HepG2 (cell line): ENCODE measurements around the gene ELAC2. TPM values are rescaled to one million over a fixed set of nuclear protein-coding genes. Genes with fewer than 3 reads are reported as not detected.

ENCODE experiments used
- ATAC-seq: fragments of 200-7000 bp; cut with Tn5 transposase; 3 replicates; pipeline ENCODE4 v1.9.1; 2020; ENCODE audit warnings: mild to moderate bottlenecking, moderate library complexity
- BruUV-seq: library from RNA; stranded (reverse); fragments of 400-500 nt; replicated peaks from 2 replicates; lab custom pipeline; 2021; lab: Mats Ljungman, UMichigan
- CTCF ChIA-PET: fragments of 300-600 bp; formaldehyde crosslinking; extraction: SDS; loops from one replicate; lab custom pipeline; 2021; ENCODE audit warnings: low total read pairs, inconsistent platforms, low intra/inter-chr PET ratio; lab: Yijun Ruan, JAX
- POLR2A ChIA-PET: fragments of 350-600 bp; sonication (Branson Sonifier 250); formaldehyde crosslinking; loops from one replicate; lab custom pipeline; 2020; ENCODE audit warnings: antibody characterized with exemption, inconsistent platforms; lab: Yijun Ruan, JAX
- DNase-seq: peaks from one replicate; pipeline ENCODE4 v3.0.0-alpha.2; 2015; ENCODE audit warnings: low spot score
- FAIRE-seq: peaks from 3 replicates; lab custom pipeline; 2011; peaks lifted over from hg19 to GRCh38; lab: Jason Lieb, UNC
- H2AFZ ChIP-seq: one replicate; pipeline ENCODE4 v1.6.1; 2011; ENCODE audit warnings: low read length, inconsistent platforms
- H3K27ac ChIP-seq: fragments of 300-600 bp; 3 replicates; pipeline ENCODE4 v1.8.0; 2011; ENCODE audit warnings: mixed run types, mild to moderate bottlenecking, mixed read lengths, low read length, inconsistent platforms; ENCODE audit not compliant: insufficient read depth; ENCODE audit errors: extremely low read length
- H3K27me3 ChIP-seq, 2 experiments: fragments of 200-600 bp in 1 of 2; 2 replicates in 1 of 2; 3 replicates in 1 of 2; pipeline versions ENCODE4 v1.6.0 to v1.8.0; 2011; ENCODE audit warnings: low read length in 2 of 2, mild to moderate bottlenecking in 2 of 2, moderate library complexity in 2 of 2, inconsistent platforms in 1 of 2; ENCODE audit not compliant: insufficient read depth in 2 of 2, control insufficient read depth in 1 of 2
- H3K36me3 ChIP-seq, 2 experiments: fragments of 200-600 bp in 1 of 2; replicated peaks in 1 of 2; 2 replicates in 1 of 2; 3 replicates in 1 of 2; pipeline versions ENCODE4 v1.5.1 to v1.8.0; 2011; ENCODE audit warnings: low read length in 2 of 2, inconsistent platforms in 1 of 2; ENCODE audit not compliant: insufficient read depth in 2 of 2, control insufficient read depth in 1 of 2
- H3K4me1 ChIP-seq: 2 replicates; pipeline ENCODE4 v1.5.1; 2012; ENCODE audit warnings: low read length, inconsistent platforms; ENCODE audit not compliant: insufficient read depth
- H3K4me2 ChIP-seq: 2 replicates; pipeline ENCODE4 v1.6.0; 2011; ENCODE audit warnings: low read depth, low read length, inconsistent platforms
- H3K4me3 ChIP-seq, 3 experiments: fragments of 200-600 bp in 1 of 3; sonication (generic), shearing (Covaris generic) in 1 of 3; replicated peaks in 1 of 3; 2 replicates each; pipeline ENCODE4 v1.5.1; 2011 to 2016; ENCODE audit warnings: low read length in 3 of 3, inconsistent platforms in 2 of 3, low read depth in 2 of 3, mild to moderate bottlenecking in 2 of 3, control low read depth in 1 of 3, mixed read lengths in 1 of 3; ENCODE audit not compliant: insufficient read depth in 1 of 3
- H3K79me2 ChIP-seq: one replicate; pipeline ENCODE4 v1.6.1; 2011; ENCODE audit warnings: low read length, inconsistent platforms; ENCODE audit not compliant: insufficient read depth
- H3K9ac ChIP-seq: 2 replicates; pipeline ENCODE4 v1.6.0; 2011; ENCODE audit warnings: mild to moderate bottlenecking, low read depth, low read length, inconsistent platforms; ENCODE audit not compliant: insufficient read depth
- H3K9me3 ChIP-seq: 2 replicates; pipeline ENCODE4 v1.5.1; 2012; ENCODE audit warnings: mild to moderate bottlenecking, low read length
- H4K20me1 ChIP-seq: 2 replicates; pipeline ENCODE4 v1.6.0; 2011; ENCODE audit warnings: inconsistent platforms, mild to moderate bottlenecking, low read length, moderate library complexity; ENCODE audit not compliant: insufficient read depth
- ARNT2 ChIP-seq: sonication (generic); formaldehyde crosslinking; IDR thresholded peaks from 2 replicates; pipeline ENCODE4 v1.8.0; 2022; ENCODE audit warnings: mild to moderate bottlenecking, low read depth, missing genetic modification reagents, moderate library complexity
- CENPX ChIP-seq: sonication (generic); formaldehyde crosslinking; IDR thresholded peaks from 2 replicates; pipeline ENCODE4 v1.9.0; 2021; ENCODE audit warnings: mild to moderate bottlenecking, missing genetic modification reagents, moderate library complexity
- HNRNPH1 ChIP-seq: fragments of 200-400 bp; formaldehyde crosslinking; optimal IDR thresholded peaks from 2 replicates; pipeline ENCODE3; 2017; ENCODE audit warnings: mild to moderate bottlenecking, low read depth, low read length
- POLR2AphosphoS5 ChIP-seq: IDR thresholded peaks from 2 replicates; pipeline ENCODE4 v1.6.1; 2012; ENCODE audit warnings: low read depth, low read length
- PRDM10 ChIP-seq: sonication (generic); formaldehyde crosslinking; IDR thresholded peaks from 2 replicates; pipeline ENCODE4 v1.4.0; 2020; ENCODE audit warnings: low read depth, missing genetic modification reagents
- SYNCRIP ChIP-seq: fragments of 200-400 bp; formaldehyde crosslinking; IDR thresholded peaks from 2 replicates; pipeline ENCODE4 v1.6.1; 2018; ENCODE audit warnings: mild to moderate bottlenecking, low read depth, low read length; ENCODE audit not compliant: insufficient read depth
- ZNF3 ChIP-seq: IDR thresholded peaks from 2 replicates; pipeline ENCODE4 v1.7.0; 2017; ENCODE audit warnings: inconsistent platforms
- ZNF766 ChIP-seq: sonication (generic); formaldehyde crosslinking; IDR thresholded peaks from 2 replicates; pipeline ENCODE4 v1.5.0; 2020; ENCODE audit warnings: missing genetic modification reagents, borderline replicate concordance
- ZSCAN21 ChIP-seq: sonication (generic); formaldehyde crosslinking; IDR thresholded peaks from 2 replicates; pipeline ENCODE4 v1.8.0; 2022; ENCODE audit warnings: mild to moderate bottlenecking, missing genetic modification reagents, moderate library complexity, borderline replicate concordance
- WGBS: methylation state at CpG from one replicate; pipeline ENCODE4 v1.1.6; 2017; ENCODE audit warnings: low lambda C conversion rate; 5-methylcytosine and 5-hydroxymethylcytosine counted together
- in situ Hi-C: cut with HindIII; loops from 2 replicates; pipeline ENCODE4 v1.10.0; 2017; ENCODE audit warnings: low pct_unique_long_range_greater_than_20kb; ENCODE audit not compliant: extremely low pct_ligation_motif_present
- intact Hi-C: fragments of 100-400 bp; cut with micrococcal nuclease; formaldehyde crosslinking; loops from one replicate; pipeline ENCODE4 v1.10.0; 2022; ENCODE audit not compliant: unreplicated experiment
- polyA plus RNA-seq, 8 experiments: library from polyadenylated mRNA; depleted of rRNA in 3 of 8; stranded (reverse) in 7 of 8; unstranded in 1 of 8; fragments of >200 nt; fragmentation: Illumina TruSeq in 4 of 8; extraction: Trizol in 4 of 8; gene quantifications; 2 replicates each; pipeline versions ENCODE4 v1.2.1 to v1.2.3, GENCODE V29; 2011 to 2016; ENCODE audit warnings: low read depth in 4 of 8, missing spikeins in 1 of 8, mixed read lengths in 1 of 8; ENCODE audit not compliant: insufficient read depth in 1 of 8
- total RNA-seq, 5 experiments: library from RNA; depleted of rRNA; stranded (reverse); fragments of >200 nt; fragmentation: Illumina TruSeq; extraction: Trizol; gene quantifications; 2 replicates each; pipeline ENCODE4 v1.2.3, GENCODE V29; 2016; ENCODE audit warnings: low read depth in 1 of 5
- TF ChIP-seq, protein P1 (sequence below): sonication (generic); formaldehyde crosslinking; IDR thresholded peaks from 2 replicates; pipeline ENCODE4 v1.5.1; 2020; ENCODE audit warnings: missing genetic modification reagents, mild to moderate bottlenecking, borderline replicate concordance

ELAC2 gene
- total and polyA plus RNA-seq, 2 of the 13 experiments (the other 11 are each of a cell fraction or from before 2014, with no cell fraction given) = 35.6 to 50.4 TPM

DNA sequence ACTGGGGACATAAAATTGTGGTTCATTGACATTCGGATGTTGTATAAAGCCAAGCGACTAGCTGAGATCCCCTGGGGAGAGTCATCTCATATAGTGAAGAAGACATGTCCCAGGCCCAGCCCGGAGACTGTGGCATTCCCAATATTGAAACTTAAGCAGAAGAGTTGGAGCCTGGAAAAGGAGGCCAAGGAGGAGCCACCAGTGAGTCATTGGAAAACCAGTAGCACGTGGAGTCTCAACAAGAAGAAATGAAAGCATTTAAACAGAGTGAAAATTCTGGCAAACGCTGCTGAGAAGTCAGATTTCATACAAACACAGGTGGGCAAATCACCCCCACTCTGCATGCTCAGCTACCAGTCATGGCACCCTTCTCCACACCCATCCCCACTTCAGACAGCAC is 9.4 kb upstream of the ELAC2 start:
- peaks cover 23% of the 10 kb centered on the region for H3K4me1 ChIP-seq
- no peaks in the 10 kb centered on the region for H3K36me3 ChIP-seq
- peaks cover 0 to 8% of the 10 kb centered on the region in 2 experiments; a peak in 2 of 5 replicates for H3K27me3 ChIP-seq
- ChIA-PET CTCF (no interaction called here), POLR2A (no interaction called here)
- in situ Hi-C loops (no loop called here), intact Hi-C loops (no loop called here)
- no peak overlapping the region for H3K9ac ChIP-seq
- FAIRE-seq (no peak), ATAC-seq (no peak), DNase-seq (no peak)
- TF ChIP-seq HNRNPH1 (no peak), ZSCAN21 (CRISPR knock-in tag) (no peak), POLR2AphosphoS5 (no peak), ZNF766 (no peak), CENPX (CRISPR knock-in tag) (no peak), ZNF3 (CRISPR knock-in tag) (no peak), SYNCRIP (no peak), PRDM10 (no peak), ARNT2 (CRISPR knock-in tag) (no peak)
- TF ChIP-seq, protein P1, sequence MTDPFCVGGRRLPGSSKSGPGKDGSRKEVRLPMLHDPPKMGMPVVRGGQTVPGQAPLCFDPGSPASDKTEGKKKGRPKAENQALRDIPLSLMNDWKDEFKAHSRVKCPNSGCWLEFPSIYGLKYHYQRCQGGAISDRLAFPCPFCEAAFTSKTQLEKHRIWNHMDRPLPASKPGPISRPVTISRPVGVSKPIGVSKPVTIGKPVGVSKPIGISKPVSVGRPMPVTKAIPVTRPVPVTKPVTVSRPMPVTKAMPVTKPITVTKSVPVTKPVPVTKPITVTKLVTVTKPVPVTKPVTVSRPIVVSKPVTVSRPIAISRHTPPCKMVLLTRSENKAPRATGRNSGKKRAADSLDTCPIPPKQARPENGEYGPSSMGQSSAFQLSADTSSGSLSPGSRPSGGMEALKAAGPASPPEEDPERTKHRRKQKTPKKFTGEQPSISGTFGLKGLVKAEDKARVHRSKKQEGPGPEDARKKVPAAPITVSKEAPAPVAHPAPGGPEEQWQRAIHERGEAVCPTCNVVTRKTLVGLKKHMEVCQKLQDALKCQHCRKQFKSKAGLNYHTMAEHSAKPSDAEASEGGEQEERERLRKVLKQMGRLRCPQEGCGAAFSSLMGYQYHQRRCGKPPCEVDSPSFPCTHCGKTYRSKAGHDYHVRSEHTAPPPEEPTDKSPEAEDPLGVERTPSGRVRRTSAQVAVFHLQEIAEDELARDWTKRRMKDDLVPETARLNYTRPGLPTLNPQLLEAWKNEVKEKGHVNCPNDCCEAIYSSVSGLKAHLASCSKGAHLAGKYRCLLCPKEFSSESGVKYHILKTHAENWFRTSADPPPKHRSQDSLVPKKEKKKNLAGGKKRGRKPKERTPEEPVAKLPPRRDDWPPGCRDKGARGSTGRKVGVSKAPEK (CRISPR knock-in tag) = no peak
- 7% methylated on average over 3 of the region's 5 CpGs for WGBS
- no TSS peak for BruUV-seq
- no peaks in the 10 kb centered on the region for H3K79me2 ChIP-seq
- H2AFZ ChIP-seq = no peak overlapping the region
- H3K4me3 ChIP-seq = no peak overlapping the region
- H3K27ac ChIP-seq = no peak overlapping the region
- no peaks in the 10 kb centered on the region for H4K20me1 ChIP-seq
- H3K4me2 ChIP-seq = no peak overlapping the region
- no peaks in the 10 kb centered on the region for H3K9me3 ChIP-seq
